ENCODE measurements around the gene GAB3.

DNA sequence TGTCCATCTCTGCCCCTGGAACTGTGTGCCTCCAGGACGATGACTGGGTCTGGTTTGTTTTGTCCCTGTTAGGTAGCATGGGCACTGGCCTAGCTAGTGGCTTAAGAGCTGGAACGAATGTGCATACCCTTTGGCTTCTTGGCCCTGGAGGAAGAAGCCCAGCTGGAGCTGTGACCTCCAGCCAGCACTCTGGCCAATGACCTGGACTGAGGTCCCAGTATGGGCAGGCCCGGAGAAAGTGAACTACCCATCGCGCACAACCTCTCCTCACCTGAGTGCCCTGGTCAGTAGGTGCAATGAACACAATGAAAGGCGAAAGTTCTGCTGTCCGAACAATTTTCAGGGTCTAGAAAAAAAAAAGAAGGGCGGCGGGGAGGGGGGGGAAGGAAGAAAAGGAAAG lies 30.1 kb upstream of the GAB3 start:
- no peak for TF ChIP-seq CTCF (conservative IDR thresholded peaks at IDR 0.05; ENCODE audit: low read length)
- no peak for TF ChIP-seq EZH2phosphoT487 (IDR thresholded peaks at IDR 0.05; ENCODE audit: borderline replicate concordance)

Data from Loucy (cell line).